ENCODE results near the gene DPH1.

DPH1 gene

GRCh38 chr17:2054512-2055291 is 24.7 kb downstream of the DPH1 start, which contains the start of gene HIC1:
HIC1 (plus strand) TSS chr17:2055103; CDS start chr17:2056691, 1,588 bp downstream.
- TF ChIP-seq, protein P1, sequence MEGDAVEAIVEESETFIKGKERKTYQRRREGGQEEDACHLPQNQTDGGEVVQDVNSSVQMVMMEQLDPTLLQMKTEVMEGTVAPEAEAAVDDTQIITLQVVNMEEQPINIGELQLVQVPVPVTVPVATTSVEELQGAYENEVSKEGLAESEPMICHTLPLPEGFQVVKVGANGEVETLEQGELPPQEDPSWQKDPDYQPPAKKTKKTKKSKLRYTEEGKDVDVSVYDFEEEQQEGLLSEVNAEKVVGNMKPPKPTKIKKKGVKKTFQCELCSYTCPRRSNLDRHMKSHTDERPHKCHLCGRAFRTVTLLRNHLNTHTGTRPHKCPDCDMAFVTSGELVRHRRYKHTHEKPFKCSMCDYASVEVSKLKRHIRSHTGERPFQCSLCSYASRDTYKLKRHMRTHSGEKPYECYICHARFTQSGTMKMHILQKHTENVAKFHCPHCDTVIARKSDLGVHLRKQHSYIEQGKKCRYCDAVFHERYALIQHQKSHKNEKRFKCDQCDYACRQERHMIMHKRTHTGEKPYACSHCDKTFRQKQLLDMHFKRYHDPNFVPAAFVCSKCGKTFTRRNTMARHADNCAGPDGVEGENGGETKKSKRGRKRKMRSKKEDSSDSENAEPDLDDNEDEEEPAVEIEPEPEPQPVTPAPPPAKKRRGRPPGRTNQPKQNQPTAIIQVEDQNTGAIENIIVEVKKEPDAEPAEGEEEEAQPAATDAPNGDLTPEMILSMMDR (IDR thresholded peaks at IDR 0.05) = peak; percentile 97 to 98
- peak; percentile 74 to 87 for DNase-seq
- H3K9me3 ChIP-seq = no peaks in the 10 kb centered on the region
- peaks cover 0 to 51% of the 10 kb centered on the region in 2 donors for H3K27me3 ChIP-seq
- peaks cover 0 to 52% (median 41%) of the 10 kb centered on the region in 4 donors for H3K4me1 ChIP-seq
- intact Hi-C loops (cut with DNase I; ENCODE audit: low total_unique reads) = loop anchor here (2.0 kb wide), 1 partner anchor 190 kb away; no protein-coding TSS in a partner anchor
- peak within 1 kb of the TSS; percentile 51 to 60 for H3K4me3 ChIP-seq
- H3K27ac ChIP-seq = peak within 1 kb of the TSS; percentile 65 to 69
- H3K36me3 ChIP-seq = peaks cover 0 to 23% (median 6%) of the 10 kb centered on the region in 3 donors

DNA sequence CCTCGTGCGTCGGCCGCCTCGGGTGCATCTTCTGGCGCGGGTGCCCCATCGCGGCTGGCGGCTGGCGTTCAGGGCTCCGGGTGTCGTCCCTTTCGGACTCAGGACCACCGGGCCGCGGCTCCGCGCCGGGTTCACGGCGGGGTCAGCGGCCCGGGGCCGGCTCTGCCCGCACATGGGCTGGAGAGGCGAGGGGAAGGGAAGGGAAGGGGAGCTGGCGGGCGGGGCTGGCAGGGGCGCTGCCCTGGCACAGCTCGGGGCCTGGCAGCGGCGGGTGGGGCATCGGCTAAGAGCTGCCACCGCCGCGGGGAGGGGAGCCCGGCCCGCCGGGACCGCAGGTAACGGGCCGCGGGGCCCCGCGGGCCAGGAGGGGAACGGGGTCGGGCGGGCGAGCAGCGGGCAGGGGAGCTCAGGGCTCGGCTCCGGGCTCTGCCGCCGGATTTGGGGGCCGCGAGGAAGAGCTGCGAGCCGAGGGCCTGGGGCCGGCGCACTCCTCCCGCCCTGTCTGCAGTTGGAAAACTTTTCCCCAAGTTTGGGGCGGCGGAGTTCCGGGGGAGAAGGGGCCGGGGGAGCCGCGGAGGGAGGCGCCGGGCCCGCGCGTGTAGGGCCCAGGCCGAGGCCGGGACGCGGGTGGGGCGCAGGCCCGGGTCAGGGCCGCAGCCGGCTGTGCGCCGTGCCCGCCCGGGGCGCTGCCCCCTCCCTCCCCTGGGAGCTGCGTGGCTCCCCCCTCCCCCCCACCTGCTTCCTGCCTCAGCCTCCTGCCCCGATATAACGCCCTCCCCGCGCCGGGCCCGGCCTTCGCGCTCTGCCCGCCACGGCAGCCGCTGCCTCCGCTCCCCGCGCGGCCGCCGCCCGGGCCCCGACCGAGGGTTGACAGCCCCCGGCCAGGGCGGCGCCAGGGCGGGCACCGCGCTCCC is 25.6 kb downstream of the DPH1 start:
- Histone ChIP-seq H3K4me3 (peak overlapping the region; percentile 51 to 60), H3K27me3 (peaks cover 0 to 45% of the 10 kb centered on the region in 2 donors), H3K27ac (peak overlapping the region; percentile 65 to 69), H3K36me3 (peaks cover 0 to 31% (median 10%) of the 10 kb centered on the region in 3 donors), H3K9me3 (no peaks in the 10 kb centered on the region), H3K4me1 (peaks cover 0 to 46% (median 36%) of the 10 kb centered on the region in 4 donors)
- intact Hi-C loops (cut with DNase I; ENCODE audit: low total_unique reads) = loop anchor here (2.0 kb wide), 1 partner anchor 189 kb away; no protein-coding TSS in a partner anchor
- no peak for DNase-seq
- TF ChIP-seq, protein P1 (IDR thresholded peaks at IDR 0.05) = no peak

GRCh38 chr17:2056206-2057174 is 26.5 kb downstream of the DPH1 start:
- H3K4me1 ChIP-seq = peaks cover 0 to 37% (median 27%) of the 10 kb centered on the region in 4 donors
- peak overlapping the region; percentile 51 to 60 for H3K4me3 ChIP-seq

DNA sequence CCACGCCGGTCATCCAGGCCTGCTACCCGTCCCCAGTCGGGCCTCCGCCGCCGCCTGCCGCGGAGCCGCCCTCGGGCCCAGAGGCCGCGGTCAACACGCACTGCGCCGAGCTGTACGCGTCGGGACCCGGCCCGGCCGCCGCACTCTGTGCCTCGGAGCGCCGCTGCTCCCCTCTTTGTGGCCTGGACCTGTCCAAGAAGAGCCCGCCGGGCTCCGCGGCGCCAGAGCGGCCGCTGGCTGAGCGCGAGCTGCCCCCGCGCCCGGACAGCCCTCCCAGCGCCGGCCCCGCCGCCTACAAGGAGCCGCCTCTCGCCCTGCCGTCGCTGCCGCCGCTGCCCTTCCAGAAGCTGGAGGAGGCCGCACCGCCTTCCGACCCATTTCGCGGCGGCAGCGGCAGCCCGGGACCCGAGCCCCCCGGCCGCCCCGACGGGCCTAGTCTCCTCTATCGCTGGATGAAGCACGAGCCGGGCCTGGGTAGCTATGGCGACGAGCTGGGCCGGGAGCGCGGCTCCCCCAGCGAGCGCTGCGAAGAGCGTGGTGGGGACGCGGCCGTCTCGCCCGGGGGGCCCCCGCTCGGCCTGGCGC is 27.3 kb downstream of the DPH1 start:
- Histone ChIP-seq H3K36me3 (peaks cover 0 to 48% (median 16%) of the 10 kb centered on the region in 3 donors), H3K9me3 (no peaks in the 10 kb centered on the region), H3K4me3 (peak overlapping the region; percentile 51 to 60), H3K27ac (no peak overlapping the region), H3K4me1 (peaks cover 0 to 35% (median 25%) of the 10 kb centered on the region in 4 donors), H3K27me3 (peaks cover 0 to 30% of the 10 kb centered on the region in 2 donors)
- no peak for DNase-seq
- TF ChIP-seq, protein P1 (IDR thresholded peaks at IDR 0.05) = no peak
- intact Hi-C loops (cut with DNase I; ENCODE audit: low total_unique reads) = no loop called here

More at GRCh38 chr17:2056206-2057174, 26.5 kb downstream of the DPH1 start:
- no peak for DNase-seq
- peak overlapping the region; percentile 55 to 69 for H3K27ac ChIP-seq
- peaks cover 0 to 40% (median 15%) of the 10 kb centered on the region in 3 donors for H3K36me3 ChIP-seq
- intact Hi-C loops (cut with DNase I; ENCODE audit: low total_unique reads) = no loop called here
- peaks cover 0 to 36% of the 10 kb centered on the region in 2 donors for H3K27me3 ChIP-seq
- TF ChIP-seq, protein P1 (IDR thresholded peaks at IDR 0.05) = no peak
- H3K9me3 ChIP-seq = no peaks in the 10 kb centered on the region

All from tibial artery (tissue), 4 donors.